DMS153 treated with DMSO at 0.1 percent for 48 hours (cell line): ENCODE data around the gene PRIM1.
A peak's percentile ranks its signal among the peaks of the same experiment; 100 is the strongest.
"Not testable (repeated sequence)": the region's sequence is repeated elsewhere in the genome, so short reads cannot be mapped to it uniquely, and the experiment has no call there.

Experiments used
- DNase-seq: peaks from one replicate; lab custom pipeline; 2025; ENCODE audit not compliant: unreplicated experiment; lab: John Stamatoyannopoulos, UW

The PRIM1 gene

GRCh38 chr12:56761812-56762211, 9.7 kb upstream of the PRIM1 start:
- DNase-seq: no peak

DNA sequence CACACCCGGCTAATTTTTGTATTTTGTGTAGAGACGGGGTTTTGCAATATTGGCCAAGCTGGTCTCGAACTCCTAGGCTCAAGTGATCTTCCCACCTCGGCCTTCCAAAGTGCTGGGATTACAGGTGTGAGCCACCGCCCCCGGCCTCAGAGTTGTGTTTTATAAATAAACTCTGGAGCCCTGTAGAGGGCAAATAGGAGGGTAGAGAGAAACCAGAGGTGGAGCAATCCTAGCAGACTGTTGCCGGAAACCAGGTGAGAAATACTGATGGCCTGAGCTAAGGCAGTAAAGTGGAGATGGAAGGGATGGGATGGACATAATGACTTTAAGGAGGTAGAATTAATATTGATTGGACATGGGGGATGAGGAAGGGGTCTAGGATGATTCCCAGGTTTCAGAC, 8.3 kb upstream of the PRIM1 start:
- no peak for DNase-seq

- DNase-seq: no peak
These were observed 7.3 kb upstream of the PRIM1 start for GRCh38 chr12:56759263-56759908.

- no peak for DNase-seq
These were observed 6.7 kb upstream of the PRIM1 start for GRCh38 chr12:56758728-56759262.

GRCh38 chr12:56757971-56758370, 5.8 kb upstream of the PRIM1 start:
- not testable (repeated sequence) for DNase-seq

DNA sequence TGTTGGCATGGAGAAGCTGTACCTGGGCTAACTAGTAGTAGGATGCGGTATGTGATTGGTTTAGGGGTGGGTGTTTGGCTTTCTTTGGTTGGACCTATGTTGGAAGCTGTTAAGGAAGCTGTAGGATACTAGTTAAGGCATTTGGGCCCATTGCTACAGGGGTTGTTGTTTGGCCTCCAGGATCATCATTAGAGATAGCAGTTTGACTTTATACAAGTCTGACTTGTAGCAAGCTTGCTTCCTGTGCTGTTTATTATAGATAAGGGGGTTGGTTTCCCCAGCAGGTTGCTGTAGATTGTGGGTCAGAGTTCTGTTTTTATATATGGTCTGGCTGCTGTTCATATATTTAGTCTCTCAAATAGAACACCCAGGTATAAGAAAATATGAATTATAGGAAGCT, 1.4 kb upstream of the PRIM1 start:
- DNase-seq: no peak

- not testable (repeated sequence) for DNase-seq
These were observed 1.5 kb downstream of the PRIM1 start for GRCh38 chr12:56750596-56750995.

- DNase-seq: no peak
These were observed 2.3 kb downstream of the PRIM1 start for GRCh38 chr12:56749853-56750252.

DNA sequence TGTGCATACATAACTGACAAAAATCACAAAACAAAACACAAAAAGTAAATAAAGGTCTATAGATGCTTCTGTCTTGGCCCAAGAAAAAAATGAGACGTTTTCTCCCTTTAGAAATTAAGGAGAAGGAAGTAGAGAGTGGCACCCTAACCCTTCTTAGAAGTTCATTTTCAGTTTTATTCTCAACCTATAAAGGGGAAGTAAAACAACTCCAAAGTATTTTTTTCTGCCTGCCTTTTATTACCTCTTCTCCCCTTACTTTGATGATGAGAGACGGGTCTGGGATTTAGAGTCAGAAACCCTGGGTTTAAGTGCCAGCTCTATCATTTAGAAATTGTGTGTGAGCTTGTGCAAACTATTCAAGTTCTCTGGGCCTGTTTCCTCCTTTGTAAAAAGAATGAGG, 2.8 kb downstream of the PRIM1 start:
- DNase-seq: no peak

DNA sequence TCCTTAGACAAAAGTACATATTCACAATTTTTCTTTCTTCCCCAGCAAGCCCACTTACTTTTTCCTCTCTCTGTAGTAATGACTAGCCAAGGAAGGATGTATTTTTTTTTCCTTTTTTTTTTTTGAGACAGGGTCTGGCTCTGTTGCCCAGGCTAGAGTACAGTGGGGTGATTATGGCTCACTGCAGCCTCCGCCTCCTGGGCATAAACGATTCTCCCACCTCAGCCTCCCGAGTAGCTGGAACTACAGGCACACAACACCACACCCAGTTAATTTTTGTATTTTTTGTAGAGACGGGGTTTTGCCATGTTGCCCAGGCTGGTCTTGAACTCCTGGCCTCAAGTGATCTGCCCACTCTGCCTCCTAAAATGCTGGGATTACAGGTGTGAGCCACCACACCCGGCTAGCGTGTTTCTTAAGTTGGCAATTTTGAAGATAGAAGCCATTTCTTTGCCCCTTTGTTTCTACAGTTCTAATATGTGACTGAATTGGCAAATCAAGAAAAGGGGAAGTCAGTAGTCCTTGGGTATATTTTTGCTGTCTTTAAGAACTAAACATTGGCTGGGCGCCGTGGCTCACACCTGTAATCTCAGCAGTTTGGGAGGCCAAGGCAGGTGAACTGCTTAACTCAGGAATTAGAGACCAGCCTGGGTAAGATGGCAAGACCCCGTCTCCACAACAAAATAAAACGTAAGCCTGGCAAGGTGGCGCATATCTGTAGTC, 23.8 kb downstream of the PRIM1 start:
- DNase-seq: no peak

GRCh38 chr12:56726196-56726675, 25.9 kb downstream of the PRIM1 start:
- DNase-seq: not testable (repeated sequence)

GRCh38 chr12:56725723-56726102, 26.4 kb downstream of the PRIM1 start:
- no peak for DNase-seq

GRCh38 chr12:56724972-56725722, 27.0 kb downstream of the PRIM1 start, which contains the start of gene NACA:
Gene NACA (minus strand): TSS chr12:56725299. CDS start chr12:56724521, 778 bp downstream.
- peak; percentile 92 for DNase-seq

DNA sequence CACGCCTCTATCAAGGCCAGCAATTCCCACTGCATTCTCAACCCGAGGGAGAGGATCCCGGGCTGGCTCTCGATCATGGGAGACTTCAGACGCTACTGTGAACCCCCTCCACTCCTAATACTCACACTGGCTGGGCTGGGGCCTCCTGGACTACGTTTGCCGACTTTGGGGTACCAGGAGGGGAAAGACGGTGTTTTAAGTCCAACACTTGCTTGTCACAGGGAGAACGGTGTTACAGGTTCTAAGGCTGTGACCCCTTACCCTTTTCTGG, 27.5 kb downstream of the PRIM1 start:
- DNase-seq: no peak

DNA sequence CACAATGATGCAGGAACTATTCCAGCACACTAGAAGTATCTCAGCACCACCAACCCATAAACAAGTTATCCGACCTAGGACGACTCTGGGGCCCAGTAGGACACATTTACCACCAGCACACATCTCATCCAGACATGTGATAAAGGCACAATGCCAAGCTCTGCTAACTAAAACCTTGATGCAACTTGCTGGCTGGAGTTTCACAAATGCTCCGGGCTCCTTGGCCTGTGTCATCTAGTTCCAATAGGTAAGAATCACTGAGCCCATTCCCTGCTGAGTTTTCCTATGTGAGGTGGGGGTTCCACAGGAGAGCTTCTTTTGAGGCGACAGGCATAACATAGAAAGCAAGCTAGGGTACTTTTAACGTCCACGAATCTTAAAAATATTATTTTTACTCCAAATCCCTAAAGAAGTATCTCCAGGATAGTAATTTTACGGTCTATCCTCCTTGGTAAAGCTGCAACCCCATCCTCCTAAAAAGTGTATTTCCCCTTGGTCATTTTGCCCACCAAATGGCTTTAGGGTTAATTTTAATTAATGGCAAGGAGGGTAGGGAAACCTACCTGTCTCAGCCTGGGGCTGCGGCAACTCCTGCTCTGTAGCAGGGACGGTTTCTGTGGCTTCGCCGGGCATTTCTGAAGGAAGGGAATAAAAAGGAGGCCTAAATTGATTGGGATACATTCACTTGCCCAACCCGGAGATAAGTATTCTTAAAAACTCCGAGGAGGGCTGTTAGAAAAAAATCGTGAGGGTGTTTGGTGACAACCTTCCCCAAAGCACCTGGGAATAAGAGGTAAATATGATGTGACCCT, 28.0 kb downstream of the PRIM1 start:
- no peak for DNase-seq

- DNase-seq: no peak
These were observed 28.8 kb downstream of the PRIM1 start for GRCh38 chr12:56723352-56723751.

DNA sequence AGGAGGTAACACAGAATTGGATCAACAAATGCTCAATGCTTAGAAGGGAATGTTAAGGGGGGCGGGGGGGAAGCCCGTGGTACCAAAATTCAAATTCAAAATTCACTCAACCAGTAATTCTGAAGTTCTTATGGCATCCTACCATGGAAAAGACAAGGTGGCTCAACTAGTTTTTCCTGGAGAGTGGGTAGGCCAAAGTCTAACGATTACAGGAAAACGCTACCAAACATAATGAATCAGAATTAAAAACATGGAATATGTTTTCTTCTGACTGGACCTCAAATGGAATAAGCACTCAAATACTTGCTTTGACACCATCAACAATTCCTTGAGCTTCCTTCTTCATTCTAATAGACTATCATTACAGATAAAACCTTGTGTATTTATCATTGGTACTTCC, 29.3 kb downstream of the PRIM1 start:
- no peak for DNase-seq

- DNase-seq: no peak
These were observed 30.4 kb downstream of the PRIM1 start for GRCh38 chr12:56721721-56722120.

DNA sequence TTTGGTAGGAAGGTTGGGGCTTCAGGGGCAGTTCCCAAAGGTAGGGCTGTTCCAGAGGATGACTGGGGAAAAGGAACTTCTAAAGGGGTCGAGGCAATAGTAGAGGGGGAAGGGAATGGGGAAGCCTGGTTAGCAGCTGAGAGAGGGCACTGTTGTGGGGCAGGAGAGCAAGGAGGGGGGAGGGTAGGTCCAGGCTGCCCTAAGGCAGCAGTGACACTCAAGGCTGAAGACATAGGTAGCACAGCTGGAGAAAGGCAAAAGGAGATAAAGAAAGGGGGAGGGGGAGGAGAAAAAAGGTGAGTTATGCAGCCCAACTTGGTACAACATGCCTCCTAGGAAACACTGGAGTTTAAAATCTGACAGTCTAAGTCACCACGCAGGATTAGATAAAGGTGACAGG, 30.9 kb downstream of the PRIM1 start:
- DNase-seq: no peak

GRCh38 chr12:56720731-56721151, 31.4 kb downstream of the PRIM1 start:
- DNase-seq: no peak

DNA sequence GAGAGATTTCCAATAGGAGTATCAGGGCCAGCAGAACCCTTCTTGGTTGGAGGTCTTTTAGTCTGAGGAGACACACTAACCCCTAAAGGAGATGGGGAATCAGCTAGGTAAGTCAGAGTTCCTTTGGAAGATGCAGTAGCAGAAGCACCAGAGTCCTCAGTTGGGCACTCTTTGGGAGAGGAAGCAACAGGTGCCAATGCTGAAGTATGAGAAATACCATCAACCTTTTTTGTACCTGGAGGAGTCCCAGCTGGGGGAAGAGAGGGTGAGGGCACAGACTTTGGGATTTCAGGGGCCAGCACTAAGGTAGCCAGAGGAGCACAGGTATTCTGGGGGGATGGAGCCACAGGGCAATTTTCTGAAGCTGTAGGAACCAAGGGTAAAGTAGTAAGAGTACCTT, 33.1 kb downstream of the PRIM1 start:
- DNase-seq: no peak
